Sigmoid colon (tissue), 7 donors: Measurements from ENCODE around the gene POLR3E. TPM values are rescaled to one million over a fixed set of nuclear protein-coding genes. Genes with fewer than 3 reads are reported as not detected.
A peak's percentile ranks its signal among the peaks of the same experiment; 100 is the strongest.

Experiments
- DNase-seq: peaks from one replicate; pipeline ENCODE4 v3.0.0-alpha.2; 2019
- H3K27ac ChIP-seq, 4 donors: fragments of 200-600 bp; sonication (generic); one replicate each; pipeline ENCODE4 v1.5.1; 2016 to 2019; ENCODE audit warnings: mild to moderate bottlenecking in 1 of 4
- H3K27me3 ChIP-seq, 3 donors: fragments of 200-600 bp; sonication (generic); one replicate each; pipeline ENCODE4 v1.5.1; 2019; ENCODE audit warnings: mild to moderate bottlenecking in 1 of 3
- H3K36me3 ChIP-seq, 4 donors: fragments of 200-600 bp; sonication (generic); one replicate each; pipeline ENCODE4 v1.5.1; 2016 to 2019
- H3K4me1 ChIP-seq, 4 donors: fragments of 200-600 bp; sonication (generic); one replicate each; pipeline ENCODE4 v1.5.1; 2017 to 2019
- H3K4me3 ChIP-seq, 4 donors: fragments of 200-600 bp; sonication (generic); one replicate each; pipeline ENCODE4 v1.5.1; 2017 to 2019; ENCODE audit warnings: mild to moderate bottlenecking in 2 of 4, moderate library complexity in 1 of 4
- H3K9me3 ChIP-seq, 4 donors: fragments of 200-600 bp in 3 of 4; sonication (generic) in 3 of 4; one replicate each; pipeline versions ENCODE4 v1.5.1 to v1.6.1; 2013 to 2019
- EP300 ChIP-seq, 4 donors: sonication (generic); formaldehyde crosslinking; IDR thresholded peaks; one replicate each; pipeline ENCODE4 v1.6.1; 2017; ENCODE audit warnings: antibody characterized with exemption in 4 of 4
- POLR2A ChIP-seq, 2 donors: fragments of 450-650 bp; IDR thresholded peaks; one replicate each; pipeline ENCODE4 v1.6.1; 2016; ENCODE audit warnings: antibody characterized with exemption in 2 of 2, mild to moderate bottlenecking in 2 of 2, moderate library complexity in 2 of 2
- POLR2AphosphoS5 ChIP-seq, 4 donors: sonication (generic); formaldehyde crosslinking; IDR thresholded peaks; one replicate each; pipeline ENCODE4 v1.6.1; 2017; ENCODE audit warnings: antibody characterized with exemption in 4 of 4
- whole genome bisulfite sequencing, 2 donors: extraction: QIAGEN DNeasy Blood & Tissue Kit; methylation state at CpG; one replicate each; pipeline ENCODE4 v1.1.7; 2013; 5-methylcytosine and 5-hydroxymethylcytosine counted together
- intact Hi-C: fragments of 100-400 bp; cut with DNase I; formaldehyde crosslinking; loops from one replicate; pipeline ENCODE4 v1.15.1; 2023
- polyA plus RNA-seq, 3 donors: library from polyadenylated mRNA; stranded (reverse); fragments of 200-250 nt; gene quantifications; one replicate each; pipeline ENCODE4 v1.2.3, GENCODE V29; 2013
- total RNA-seq, 4 donors: library from RNA; depleted of rRNA; stranded (reverse); fragments of >200 nt; gene quantifications; one replicate each; pipeline ENCODE4 v1.1.0, GENCODE V29; 2016
- TF ChIP-seq, protein P1 (sequence below), 4 experiments: fragments of 450-650 bp in 3 of 4; fragments of 200-600 bp in 1 of 4; IDR thresholded peaks; one replicate each; pipeline ENCODE4 v1.5.1; 2016 to 2019; ENCODE audit warnings: antibody characterized with exemption in 4 of 4, mild to moderate bottlenecking in 3 of 4, moderate library complexity in 2 of 4
- donor health status: healthy with polysubstance abuse.
- donor health status: Bipolar disorder and iron deficiency.
- donor health status: healthy.

Gene POLR3E
- total and polyA plus RNA-seq, 7 donors, result 10.6 to 68.7 (median 39.3) TPM

DNA sequence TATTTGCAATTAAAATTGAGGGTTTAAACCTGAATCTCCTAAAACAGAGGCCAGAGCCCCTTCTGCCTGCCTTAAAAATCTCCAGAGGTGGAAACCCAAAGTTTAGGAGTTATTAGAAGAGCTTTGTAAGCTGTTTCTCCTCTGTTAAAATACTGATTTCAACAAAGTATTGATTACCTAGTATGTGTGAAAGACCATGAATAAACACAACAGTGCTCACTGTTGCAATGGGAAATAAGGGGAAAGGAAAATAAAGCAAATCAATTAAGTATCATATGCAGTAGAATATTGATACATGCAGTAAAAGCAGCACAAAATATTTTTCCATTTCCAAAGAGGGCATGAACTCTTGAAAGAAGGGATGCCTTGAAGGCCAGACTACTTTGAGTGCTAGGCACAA is 62.5 kb downstream of the POLR3E start:
- TF ChIP-seq POLR2AphosphoS5 (IDR thresholded peaks at IDR 0.05) (no peak), POLR2A (IDR thresholded peaks at IDR 0.05) (no peak), EP300 (IDR thresholded peaks at IDR 0.05) (no peak)
- TF ChIP-seq, protein P1, sequence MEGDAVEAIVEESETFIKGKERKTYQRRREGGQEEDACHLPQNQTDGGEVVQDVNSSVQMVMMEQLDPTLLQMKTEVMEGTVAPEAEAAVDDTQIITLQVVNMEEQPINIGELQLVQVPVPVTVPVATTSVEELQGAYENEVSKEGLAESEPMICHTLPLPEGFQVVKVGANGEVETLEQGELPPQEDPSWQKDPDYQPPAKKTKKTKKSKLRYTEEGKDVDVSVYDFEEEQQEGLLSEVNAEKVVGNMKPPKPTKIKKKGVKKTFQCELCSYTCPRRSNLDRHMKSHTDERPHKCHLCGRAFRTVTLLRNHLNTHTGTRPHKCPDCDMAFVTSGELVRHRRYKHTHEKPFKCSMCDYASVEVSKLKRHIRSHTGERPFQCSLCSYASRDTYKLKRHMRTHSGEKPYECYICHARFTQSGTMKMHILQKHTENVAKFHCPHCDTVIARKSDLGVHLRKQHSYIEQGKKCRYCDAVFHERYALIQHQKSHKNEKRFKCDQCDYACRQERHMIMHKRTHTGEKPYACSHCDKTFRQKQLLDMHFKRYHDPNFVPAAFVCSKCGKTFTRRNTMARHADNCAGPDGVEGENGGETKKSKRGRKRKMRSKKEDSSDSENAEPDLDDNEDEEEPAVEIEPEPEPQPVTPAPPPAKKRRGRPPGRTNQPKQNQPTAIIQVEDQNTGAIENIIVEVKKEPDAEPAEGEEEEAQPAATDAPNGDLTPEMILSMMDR (IDR thresholded peaks at IDR 0.05), result no peak
- intact Hi-C loops, result loop anchor here (10.0 kb wide), 1 partner anchor 1065 kb away; no protein-coding TSS in a partner anchor
- no peaks in the 10 kb centered on the region for H3K27me3 ChIP-seq
- H3K4me1 ChIP-seq, result peaks cover 0 to 13% (median 5%) of the 10 kb centered on the region in 4 donors
- no peak for DNase-seq
- peaks cover 0 to 26% (median 7%) of the 10 kb centered on the region in 4 donors for H3K36me3 ChIP-seq
- no peak overlapping the region for H3K27ac ChIP-seq
- no peaks in the 10 kb centered on the region for H3K9me3 ChIP-seq
- no peak overlapping the region for H3K4me3 ChIP-seq

DNA sequence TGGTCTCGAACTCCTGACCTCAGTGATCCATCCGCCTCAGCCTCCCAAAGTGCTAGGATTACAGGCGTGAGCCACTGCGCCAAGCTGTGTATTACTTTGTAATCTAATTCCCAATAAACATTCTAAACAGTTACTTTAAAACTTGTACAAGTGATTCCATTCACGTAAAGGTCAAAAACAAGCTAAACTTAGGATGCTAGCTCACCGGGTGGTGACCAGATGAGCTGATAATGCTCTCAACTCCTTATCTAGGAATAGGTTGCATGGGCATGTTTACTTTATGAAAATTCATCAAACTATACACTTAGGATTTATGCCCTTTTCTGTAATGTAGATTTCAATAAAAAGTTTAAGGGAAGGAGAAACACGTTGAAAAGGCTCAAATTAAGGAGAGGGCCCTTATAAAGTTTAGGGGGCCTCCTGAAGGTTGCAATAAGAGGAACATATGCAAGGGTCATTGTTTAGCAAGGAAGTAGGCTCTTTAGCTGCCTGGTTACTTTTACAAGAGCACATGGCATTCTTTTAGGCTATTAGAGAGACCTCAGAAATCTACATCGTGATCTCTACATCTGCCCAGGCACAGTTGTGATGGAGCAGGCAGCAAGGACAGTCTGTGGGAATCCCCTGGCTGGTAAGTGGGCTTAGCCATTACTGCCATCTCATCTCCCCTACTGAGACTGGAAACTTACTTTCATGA is 63.9 kb downstream of the POLR3E start:
- Histone ChIP-seq H3K9me3 (no peaks in the 10 kb centered on the region), H3K27ac (peak overlapping the region in 1 of 4 donors; percentile 35), H3K27me3 (no peaks in the 10 kb centered on the region), H3K36me3 (peaks cover 0 to 28% (median 8%) of the 10 kb centered on the region in 4 donors), H3K4me3 (no peak overlapping the region), H3K4me1 (peaks cover 0 to 12% (median 11%) of the 10 kb centered on the region in 4 donors)
- WGBS, 2 donors, result 86 to 87% methylated on average over 8 of the region's 8 CpGs
- intact Hi-C loops, result no loop called here
- TF ChIP-seq, protein P1 (IDR thresholded peaks at IDR 0.05), result no peak
- TF ChIP-seq EP300 (IDR thresholded peaks at IDR 0.05) (no peak), POLR2AphosphoS5 (IDR thresholded peaks at IDR 0.05) (no peak), POLR2A (IDR thresholded peaks at IDR 0.05) (no peak)
- no peak for DNase-seq

DNA sequence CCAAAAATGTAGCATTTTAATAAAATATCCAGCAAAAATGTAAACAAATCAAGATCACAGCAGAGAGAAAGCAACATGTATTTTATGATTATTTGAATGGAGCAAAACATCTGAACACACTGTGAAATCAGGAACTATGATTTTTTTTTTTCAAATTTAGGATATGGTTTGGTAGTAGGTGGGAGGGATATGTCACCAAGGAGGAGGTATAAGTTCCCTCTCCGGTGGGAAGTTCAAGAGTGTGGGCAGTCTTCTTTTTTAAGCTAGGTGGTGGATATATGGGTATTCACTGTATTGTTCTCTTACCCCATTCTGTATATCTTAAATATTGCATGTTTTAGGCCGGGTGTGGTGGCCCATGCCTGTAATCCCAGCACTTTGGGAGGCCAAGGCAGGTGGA is 67.0 kb downstream of the POLR3E start:
- Histone ChIP-seq H3K36me3 (peaks cover 0 to 28% (median 8%) of the 10 kb centered on the region in 4 donors), H3K27ac (no peak overlapping the region), H3K4me1 (peaks cover 0 to 43% (median 35%) of the 10 kb centered on the region in 4 donors), H3K27me3 (no peaks in the 10 kb centered on the region), H3K4me3 (no peak overlapping the region), H3K9me3 (no peaks in the 10 kb centered on the region)
- intact Hi-C loops, result no loop called here
- whole genome bisulfite sequencing, 2 donors, result 92 to 93% methylated on average over 2 of the region's 2 CpGs
- DNase-seq, result no peak
- TF ChIP-seq POLR2A (IDR thresholded peaks at IDR 0.05), result no peak
- no peak for TF ChIP-seq POLR2AphosphoS5 (IDR thresholded peaks at IDR 0.05)
- TF ChIP-seq EP300 (IDR thresholded peaks at IDR 0.05), result no peak
- TF ChIP-seq, protein P1 (IDR thresholded peaks at IDR 0.05), result no peak

DNA sequence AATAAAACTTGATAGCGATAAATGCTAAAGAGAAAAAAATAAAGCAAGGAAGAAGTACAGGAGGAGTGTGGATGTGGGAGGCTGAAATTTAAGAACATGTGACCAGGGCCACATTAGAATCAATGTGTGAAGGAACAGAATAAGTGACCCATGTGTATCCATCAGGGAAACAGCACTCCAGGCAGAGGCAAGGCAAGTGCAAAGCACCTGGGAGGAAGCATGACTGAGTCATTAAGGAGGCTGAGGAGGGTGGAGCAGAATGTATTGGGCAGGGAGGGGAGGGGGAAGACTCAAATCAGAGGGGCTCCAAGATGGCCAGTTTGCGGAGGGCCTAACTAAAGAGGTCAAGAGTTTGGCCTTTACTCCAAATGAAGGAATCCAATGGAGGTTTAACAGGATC is 69.2 kb downstream of the POLR3E start:
- TF ChIP-seq POLR2A (IDR thresholded peaks at IDR 0.05), result no peak
- no peak for TF ChIP-seq EP300 (IDR thresholded peaks at IDR 0.05)
- TF ChIP-seq, protein P1 (IDR thresholded peaks at IDR 0.05), result no peak
- no peak for TF ChIP-seq POLR2AphosphoS5 (IDR thresholded peaks at IDR 0.05)
- 97 to 98% methylated on average over 2 of the region's 2 CpGs for WGBS, 2 donors
- Histone ChIP-seq H3K27me3 (no peaks in the 10 kb centered on the region), H3K36me3 (peaks cover 0 to 28% (median 8%) of the 10 kb centered on the region in 4 donors), H3K9me3 (no peaks in the 10 kb centered on the region), H3K4me3 (no peak overlapping the region), H3K4me1 (peaks cover 0 to 60% (median 54%) of the 10 kb centered on the region in 4 donors), H3K27ac (peak overlapping the region in 2 of 4 donors; percentile 95)
- intact Hi-C loops, result no loop called here
- DNase-seq, result no peak
